KMS-11 (cell line): Measurements from ENCODE around the gene MRM1.

Source experiments
- H2AFZ ChIP-seq: fragments of 200-600 bp; sonication (generic); 2 replicates; pipeline ENCODE4 v1.6.1; 2016; ENCODE audit warnings: antibody characterized with exemption, mixed run types, low read depth
- H3K27ac ChIP-seq: fragments of 200-600 bp; sonication (generic); 2 replicates; pipeline ENCODE4 v1.6.1; 2016; ENCODE audit warnings: mild to moderate bottlenecking, mixed run types
- H3K27me3 ChIP-seq: fragments of 200-600 bp; sonication (generic); 2 replicates; pipeline ENCODE4 v1.6.1; 2017; ENCODE audit warnings: mild to moderate bottlenecking, low read depth, mixed run types, moderate library complexity; ENCODE audit not compliant: insufficient read depth
- H3K36me3 ChIP-seq: fragments of 200-600 bp; sonication (generic); 2 replicates; pipeline ENCODE4 v1.6.1; 2017; ENCODE audit warnings: mild to moderate bottlenecking, mixed run types; ENCODE audit not compliant: insufficient read depth
- H3K4me1 ChIP-seq: fragments of 200-600 bp; sonication (generic); 2 replicates; pipeline ENCODE4 v1.6.1; 2016; ENCODE audit warnings: mild to moderate bottlenecking, low read depth, mixed run types; ENCODE audit not compliant: poor library complexity, severe bottlenecking
- H3K4me2 ChIP-seq: fragments of 200-600 bp; sonication (generic); 2 replicates; pipeline ENCODE4 v1.7.0; 2016; ENCODE audit warnings: mild to moderate bottlenecking, mixed run types
- H3K4me3 ChIP-seq: fragments of 200-600 bp; sonication (generic); IDR thresholded peaks from 2 replicates; pipeline ENCODE4 v1.6.1; 2017; ENCODE audit warnings: low read depth, low read length, mixed read lengths; ENCODE audit not compliant: insufficient read depth
- H3K79me2 ChIP-seq: fragments of 200-600 bp; sonication (generic); 2 replicates; pipeline ENCODE4 v1.6.1; 2016; ENCODE audit warnings: low read depth, mixed run types; ENCODE audit not compliant: insufficient read depth
- H3K9ac ChIP-seq: fragments of 200-600 bp; sonication (generic); 2 replicates; pipeline ENCODE4 v1.6.1; 2016; ENCODE audit warnings: mild to moderate bottlenecking, mixed run types
- H4K20me1 ChIP-seq: fragments of 200-600 bp; sonication (generic); 2 replicates; pipeline ENCODE4 v1.6.1; 2016; ENCODE audit warnings: mild to moderate bottlenecking, mixed run types; ENCODE audit not compliant: insufficient read depth
- TF ChIP-seq, protein P1 (sequence below): fragments of 200-600 bp; sonication (generic); conservative IDR thresholded peaks from 2 replicates; pipeline ENCODE4 v1.6.1; 2017; ENCODE audit warnings: low read depth, mild to moderate bottlenecking, antibody characterized with exemption, low read length, moderate library complexity, mixed read lengths

The MRM1 gene

GRCh38 chr17:36608794-36609497, 7.6 kb downstream of the MRM1 start:
- Histone ChIP-seq H3K27ac (peak overlapping the region; percentile 81), H3K4me1 (peaks cover 35% of the 10 kb centered on the region), H3K36me3 (no peaks in the 10 kb centered on the region), H3K79me2 (peaks cover 7% of the 10 kb centered on the region; the same call in 1 of the 2 replicates), H2AFZ (0 out of 2 replicates have a peak overlapping the region, but pooled peaks have one; percentile 33), H3K4me2 (peak overlapping the region; percentile 74), H4K20me1 (no peaks in the 10 kb centered on the region), H3K27me3 (no peaks in the 10 kb centered on the region), H3K4me3 (no peak overlapping the region), H3K9ac (peak overlapping the region; percentile 47)
- TF ChIP-seq, protein P1, sequence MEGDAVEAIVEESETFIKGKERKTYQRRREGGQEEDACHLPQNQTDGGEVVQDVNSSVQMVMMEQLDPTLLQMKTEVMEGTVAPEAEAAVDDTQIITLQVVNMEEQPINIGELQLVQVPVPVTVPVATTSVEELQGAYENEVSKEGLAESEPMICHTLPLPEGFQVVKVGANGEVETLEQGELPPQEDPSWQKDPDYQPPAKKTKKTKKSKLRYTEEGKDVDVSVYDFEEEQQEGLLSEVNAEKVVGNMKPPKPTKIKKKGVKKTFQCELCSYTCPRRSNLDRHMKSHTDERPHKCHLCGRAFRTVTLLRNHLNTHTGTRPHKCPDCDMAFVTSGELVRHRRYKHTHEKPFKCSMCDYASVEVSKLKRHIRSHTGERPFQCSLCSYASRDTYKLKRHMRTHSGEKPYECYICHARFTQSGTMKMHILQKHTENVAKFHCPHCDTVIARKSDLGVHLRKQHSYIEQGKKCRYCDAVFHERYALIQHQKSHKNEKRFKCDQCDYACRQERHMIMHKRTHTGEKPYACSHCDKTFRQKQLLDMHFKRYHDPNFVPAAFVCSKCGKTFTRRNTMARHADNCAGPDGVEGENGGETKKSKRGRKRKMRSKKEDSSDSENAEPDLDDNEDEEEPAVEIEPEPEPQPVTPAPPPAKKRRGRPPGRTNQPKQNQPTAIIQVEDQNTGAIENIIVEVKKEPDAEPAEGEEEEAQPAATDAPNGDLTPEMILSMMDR: peak; percentile 76

DNA sequence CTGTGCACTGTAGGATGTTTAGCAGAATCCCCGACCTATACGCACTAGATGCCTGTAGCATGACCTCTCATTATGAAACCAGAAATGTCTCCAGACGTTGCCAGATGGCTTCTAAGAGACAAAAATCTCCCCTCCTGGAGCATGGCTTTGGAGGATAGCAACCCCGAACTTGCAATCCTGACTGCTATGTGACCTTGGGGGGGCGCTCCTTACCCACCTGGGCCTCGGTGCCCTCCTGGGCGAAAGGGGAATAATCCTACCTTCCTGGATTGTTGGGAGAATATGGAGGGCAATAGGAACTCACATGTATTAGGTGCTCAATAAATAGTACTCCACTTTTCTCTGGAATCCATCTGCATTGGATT, 8.1 kb downstream of the MRM1 start:
- Histone ChIP-seq H3K27ac (peak overlapping the region; percentile 81; the same call in 1 of the 2 replicates), H4K20me1 (no peaks in the 10 kb centered on the region), H3K9ac (0 out of 2 replicates have a peak overlapping the region, but pooled peaks have one; percentile 47), H3K36me3 (no peaks in the 10 kb centered on the region), H3K4me2 (peak overlapping the region; percentile 74; the same call in 1 of the 2 replicates), H3K27me3 (no peaks in the 10 kb centered on the region), H2AFZ (no peak overlapping the region), H3K4me1 (peaks cover 30% of the 10 kb centered on the region), H3K4me3 (no peak overlapping the region), H3K79me2 (0 out of 2 replicates have a peak, but pooled peaks cover 1% of the 10 kb centered on the region)
- TF ChIP-seq, protein P1: no peak

- TF ChIP-seq, protein P1: no peak
- Histone ChIP-seq H3K79me2 (no peaks in the 10 kb centered on the region), H3K4me2 (no peak overlapping the region), H3K4me1 (peaks cover 30% of the 10 kb centered on the region), H3K4me3 (no peak overlapping the region), H3K9ac (no peak overlapping the region), H4K20me1 (no peaks in the 10 kb centered on the region), H3K27me3 (no peaks in the 10 kb centered on the region), H2AFZ (no peak overlapping the region), H3K27ac (no peak overlapping the region), H3K36me3 (no peaks in the 10 kb centered on the region)
Measured at GRCh38 chr17:36610474-36610873, 9.1 kb downstream of the MRM1 start.

GRCh38 chr17:36611345-36612072, 10.1 kb downstream of the MRM1 start:
- Histone ChIP-seq H3K4me1 (peaks cover 30% of the 10 kb centered on the region), H3K27me3 (no peaks in the 10 kb centered on the region), H3K79me2 (no peaks in the 10 kb centered on the region), H3K9ac (no peak overlapping the region), H4K20me1 (no peaks in the 10 kb centered on the region), H2AFZ (no peak overlapping the region), H3K4me3 (no peak overlapping the region), H3K27ac (no peak overlapping the region), H3K36me3 (no peaks in the 10 kb centered on the region), H3K4me2 (no peak overlapping the region)
- TF ChIP-seq, protein P1: no peak
